DMS 273 treated with DMSO at 0.1 percent for 48 hours (cell line): ENCODE measurements around the gene FUBP1.
"Not testable (repeated sequence)": the region's sequence is repeated elsewhere in the genome, so short reads cannot be mapped to it uniquely, and the experiment has no call there.

Experiments
- DNase-seq: peaks from one replicate; lab custom pipeline; 2025; lab: John Stamatoyannopoulos, UW

Gene FUBP1, protein sequence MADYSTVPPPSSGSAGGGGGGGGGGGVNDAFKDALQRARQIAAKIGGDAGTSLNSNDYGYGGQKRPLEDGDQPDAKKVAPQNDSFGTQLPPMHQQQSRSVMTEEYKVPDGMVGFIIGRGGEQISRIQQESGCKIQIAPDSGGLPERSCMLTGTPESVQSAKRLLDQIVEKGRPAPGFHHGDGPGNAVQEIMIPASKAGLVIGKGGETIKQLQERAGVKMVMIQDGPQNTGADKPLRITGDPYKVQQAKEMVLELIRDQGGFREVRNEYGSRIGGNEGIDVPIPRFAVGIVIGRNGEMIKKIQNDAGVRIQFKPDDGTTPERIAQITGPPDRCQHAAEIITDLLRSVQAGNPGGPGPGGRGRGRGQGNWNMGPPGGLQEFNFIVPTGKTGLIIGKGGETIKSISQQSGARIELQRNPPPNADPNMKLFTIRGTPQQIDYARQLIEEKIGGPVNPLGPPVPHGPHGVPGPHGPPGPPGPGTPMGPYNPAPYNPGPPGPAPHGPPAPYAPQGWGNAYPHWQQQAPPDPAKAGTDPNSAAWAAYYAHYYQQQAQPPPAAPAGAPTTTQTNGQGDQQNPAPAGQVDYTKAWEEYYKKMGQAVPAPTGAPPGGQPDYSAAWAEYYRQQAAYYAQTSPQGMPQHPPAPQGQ

DNA sequence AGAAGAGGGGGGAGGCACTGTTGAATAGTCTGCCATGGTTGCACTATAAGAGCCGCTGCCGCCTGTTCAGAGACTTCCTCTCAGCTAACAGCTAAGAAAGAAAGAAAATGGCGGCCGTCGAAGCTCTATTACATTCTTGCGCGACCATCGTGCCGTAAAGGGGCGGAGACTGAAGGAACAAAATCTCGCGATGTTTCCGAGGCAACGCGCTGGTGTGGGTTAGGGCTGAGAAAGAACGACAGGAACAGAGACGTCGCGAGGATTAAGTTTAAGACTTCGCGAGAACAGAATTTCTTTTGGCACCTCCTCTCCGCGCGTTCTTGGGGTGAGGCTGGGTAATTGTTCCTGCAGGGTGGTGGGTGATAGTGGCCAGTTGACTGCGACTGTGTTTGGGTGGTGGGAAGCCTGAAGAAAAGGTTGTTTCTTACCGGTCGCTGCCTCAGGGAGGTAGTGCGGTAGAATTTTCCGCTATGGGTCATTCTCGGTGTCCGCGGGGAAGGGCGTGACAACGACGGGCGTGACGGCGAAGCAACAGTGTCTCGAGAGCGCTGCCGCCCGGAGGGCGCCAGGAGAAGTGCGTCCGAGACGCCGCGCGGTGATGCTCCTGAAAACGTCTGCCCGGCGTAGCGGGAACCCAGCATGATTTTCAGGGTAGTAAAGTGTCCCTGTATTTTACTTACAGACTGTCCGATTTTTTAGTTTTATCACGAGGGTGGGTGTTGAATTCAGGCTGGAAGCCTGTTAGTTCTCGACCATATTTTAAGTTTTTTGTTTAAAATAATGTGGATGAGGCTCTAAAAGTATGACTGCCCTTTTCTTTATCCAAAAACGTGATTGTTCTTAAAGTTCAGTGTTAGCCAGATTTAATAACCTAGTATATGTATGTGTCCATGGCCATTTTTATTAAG lies at the start of gene FUBP1:
FUBP1 (minus strand) TSS at position 104 of the 908 bp plus-strand sequence; CDS start at position 36, 68 bp downstream.
- peak; percentile 97 for DNase-seq

DNA sequence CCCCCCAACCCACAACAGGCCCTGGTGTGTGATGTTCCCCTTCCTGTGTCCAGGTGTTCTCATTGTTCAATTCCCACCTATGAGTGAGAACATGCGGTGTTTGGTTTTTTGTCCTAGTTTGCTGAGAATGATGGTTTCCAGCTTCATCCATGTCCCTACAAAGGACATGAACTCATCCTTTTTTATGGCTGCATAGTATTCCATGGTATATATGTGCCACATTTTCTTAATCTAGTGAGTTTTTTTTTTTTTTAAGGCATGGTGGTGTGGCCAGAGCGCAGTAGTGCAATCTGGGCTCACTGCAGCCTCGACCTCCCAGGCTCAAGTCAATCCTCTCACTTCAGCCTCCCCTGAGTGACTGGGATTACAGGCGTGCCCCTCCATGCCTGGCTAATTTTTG lies 42.3 kb upstream of the FUBP1 start:
- not testable (repeated sequence) for DNase-seq

DNA sequence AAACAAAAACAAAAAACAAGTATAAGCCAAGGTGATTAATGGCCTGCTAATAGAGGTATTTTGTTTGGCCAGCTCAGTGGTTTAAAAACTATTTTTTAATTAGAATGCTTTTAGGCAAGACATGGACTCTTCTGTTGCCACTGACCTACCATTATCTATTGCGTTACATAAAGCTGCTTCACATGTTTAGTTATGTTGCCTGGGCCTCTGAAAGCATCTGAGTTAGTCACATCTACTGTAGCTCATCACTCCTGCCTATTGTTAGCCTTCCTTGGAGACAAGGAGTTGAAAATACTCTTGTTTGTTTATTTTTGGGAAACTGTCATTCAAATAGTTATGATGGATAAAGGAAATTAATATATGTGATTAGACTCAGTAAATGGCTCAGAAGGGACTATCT lies 40.2 kb upstream of the FUBP1 start:
- no peak for DNase-seq

DNA sequence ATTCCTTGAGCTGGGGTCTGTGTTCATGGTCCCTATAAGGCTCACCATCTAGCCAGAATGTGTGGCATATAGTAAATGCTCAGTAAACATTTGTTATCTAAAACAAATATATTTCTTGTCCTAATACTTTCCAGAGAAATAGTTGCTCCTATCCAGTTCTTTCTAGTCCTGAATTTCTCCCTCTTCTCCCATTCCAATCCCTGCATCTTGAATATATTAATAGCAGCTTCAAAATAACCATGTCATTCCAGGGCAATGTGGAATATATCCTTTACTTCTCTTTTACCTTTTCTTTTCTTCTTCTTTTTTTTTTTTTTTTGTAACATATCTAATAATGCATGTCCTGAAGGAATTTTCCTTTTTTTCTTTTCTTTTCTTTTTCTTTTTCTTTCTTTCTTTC lies 36.3 kb upstream of the FUBP1 start:
- no peak for DNase-seq

DNA sequence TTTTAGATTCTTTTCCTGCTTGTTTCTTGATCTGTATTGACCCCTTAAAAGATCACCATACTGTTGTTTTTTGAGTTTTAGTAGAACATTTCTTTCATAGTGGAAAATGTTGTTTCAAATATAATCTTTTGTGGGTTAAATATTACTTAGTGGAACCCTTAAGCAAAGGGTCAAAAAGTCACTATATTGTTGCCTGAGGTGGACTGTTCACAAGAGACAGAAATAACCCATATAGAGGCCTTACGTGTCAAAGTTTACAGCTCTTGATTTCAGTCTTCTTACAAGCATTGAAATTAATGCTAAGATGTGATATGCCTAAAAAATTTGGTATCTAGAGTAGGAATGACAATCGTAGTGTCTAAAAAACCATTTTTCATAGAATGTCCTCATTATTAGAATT lies 32.2 kb upstream of the FUBP1 start:
- DNase-seq: no peak

DNA sequence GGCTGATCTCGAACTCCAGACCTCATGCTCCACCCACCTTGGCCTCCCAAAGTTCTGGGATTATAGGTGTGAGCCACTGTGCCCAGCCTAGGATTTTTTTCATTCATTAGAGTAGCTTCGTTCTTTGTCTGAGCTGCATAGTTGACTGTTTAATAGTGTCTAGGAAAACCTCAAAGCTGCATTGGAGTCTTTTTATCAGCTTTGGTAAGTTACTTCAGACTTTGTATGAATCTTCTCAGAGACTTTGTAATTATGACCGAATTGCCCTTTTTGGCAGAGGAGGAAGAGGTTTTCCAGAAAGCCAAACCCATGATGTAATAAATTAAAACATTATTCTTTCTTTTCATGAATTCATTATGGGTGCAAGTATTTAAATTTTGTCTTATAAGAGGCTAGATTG lies 31.0 kb upstream of the FUBP1 start:
- DNase-seq: no peak

DNA sequence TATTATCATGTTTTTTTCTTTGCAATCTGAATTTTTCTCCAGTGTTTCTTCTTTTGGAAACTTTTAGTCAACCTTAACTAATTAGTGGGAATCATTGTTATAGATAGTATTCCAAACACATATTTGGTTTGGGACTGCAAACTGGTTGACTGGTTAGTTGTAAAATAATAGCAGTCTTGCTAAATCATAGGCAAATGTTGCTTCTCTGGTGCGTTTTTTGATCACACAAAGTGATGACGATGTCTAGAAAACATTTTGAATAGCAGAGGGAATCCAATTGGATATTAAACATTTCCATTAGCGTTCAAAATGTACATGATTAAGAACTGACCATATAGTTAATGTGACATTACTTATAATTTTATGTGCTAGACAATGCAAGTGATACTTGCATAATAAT lies 30.4 kb upstream of the FUBP1 start:
- DNase-seq: no peak

DNA sequence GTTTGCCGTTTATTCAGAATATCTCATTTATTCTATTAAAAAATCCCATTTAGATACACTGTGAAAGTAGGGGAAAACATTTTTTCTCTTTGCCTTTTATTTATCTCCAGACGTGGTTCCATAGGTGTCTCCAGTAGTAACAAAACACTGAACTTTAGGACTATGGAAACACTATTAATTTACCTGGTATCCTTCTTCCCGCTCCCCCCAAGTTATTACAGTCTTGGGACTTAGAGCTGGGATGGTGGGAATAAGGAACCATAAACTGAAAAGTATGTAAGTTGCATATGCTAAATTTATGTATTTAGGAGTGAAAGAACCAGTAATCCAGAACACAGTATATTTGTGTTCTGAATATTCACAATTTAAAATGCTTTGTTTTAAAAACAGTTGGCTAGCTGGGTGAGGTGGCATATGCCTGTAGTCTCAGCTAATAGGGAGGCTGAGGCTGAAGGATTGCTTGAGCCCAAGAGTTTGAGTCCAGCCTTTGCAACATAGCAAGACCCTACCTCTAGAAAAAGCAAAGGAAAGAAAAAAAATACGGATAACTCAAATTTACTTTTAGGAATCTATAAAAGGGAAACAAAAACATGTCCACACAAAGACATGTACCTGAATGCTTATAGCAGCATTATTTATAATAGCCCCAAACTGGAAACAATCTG lies 28.9 kb upstream of the FUBP1 start:
- DNase-seq: no peak

DNA sequence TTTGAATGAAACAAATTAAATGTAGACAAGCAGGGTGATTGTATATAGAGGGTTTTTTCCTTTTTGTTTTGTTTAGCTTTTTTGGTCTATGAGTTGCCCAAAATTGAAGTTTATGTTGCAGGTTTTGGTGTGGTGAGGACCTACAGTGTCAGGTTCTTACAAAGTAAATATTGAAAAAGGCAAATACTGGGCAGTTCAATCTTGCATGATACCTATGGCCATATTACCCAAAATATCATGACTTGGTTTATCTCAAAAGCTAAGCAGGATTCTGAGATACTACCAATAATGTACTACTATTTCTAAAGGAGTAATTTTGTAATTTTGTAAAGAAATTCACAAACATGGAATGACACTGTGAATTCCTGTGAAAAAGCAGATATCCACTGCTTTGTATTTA lies 27.6 kb upstream of the FUBP1 start:
- no peak for DNase-seq

DNA sequence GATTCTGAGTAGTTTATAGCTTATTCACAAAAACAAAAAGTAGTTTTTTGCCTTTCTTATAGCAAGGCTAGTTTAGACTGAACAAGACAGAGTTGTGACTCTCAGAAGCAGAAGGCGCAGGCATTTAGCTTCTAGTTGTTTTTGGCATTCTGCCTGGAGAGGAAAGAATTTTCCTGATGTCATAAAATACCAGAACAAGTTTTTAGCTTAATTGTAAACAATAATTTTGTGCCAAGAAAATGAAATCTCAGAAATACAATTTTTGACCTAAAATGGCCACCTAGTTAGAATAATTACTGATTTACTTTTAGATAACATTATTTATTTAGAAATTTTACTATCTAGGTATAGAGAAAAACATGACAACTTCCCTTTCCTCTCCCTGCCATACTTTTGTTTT lies 26.9 kb upstream of the FUBP1 start:
- DNase-seq: peak; percentile 54

DNA sequence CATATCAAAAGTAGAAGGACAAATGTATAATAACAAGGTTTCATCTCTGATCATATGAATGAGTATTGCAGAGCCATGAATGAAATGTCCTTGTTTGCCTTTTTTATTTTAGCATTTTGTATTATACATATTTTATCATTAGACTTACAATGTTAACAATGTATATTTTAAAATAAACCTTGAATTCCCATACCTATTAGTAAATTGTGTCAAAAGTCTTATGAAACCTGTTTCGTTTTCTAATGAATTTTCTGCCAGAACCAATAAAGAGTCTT lies 26.5 kb upstream of the FUBP1 start:
- DNase-seq: no peak

DNA sequence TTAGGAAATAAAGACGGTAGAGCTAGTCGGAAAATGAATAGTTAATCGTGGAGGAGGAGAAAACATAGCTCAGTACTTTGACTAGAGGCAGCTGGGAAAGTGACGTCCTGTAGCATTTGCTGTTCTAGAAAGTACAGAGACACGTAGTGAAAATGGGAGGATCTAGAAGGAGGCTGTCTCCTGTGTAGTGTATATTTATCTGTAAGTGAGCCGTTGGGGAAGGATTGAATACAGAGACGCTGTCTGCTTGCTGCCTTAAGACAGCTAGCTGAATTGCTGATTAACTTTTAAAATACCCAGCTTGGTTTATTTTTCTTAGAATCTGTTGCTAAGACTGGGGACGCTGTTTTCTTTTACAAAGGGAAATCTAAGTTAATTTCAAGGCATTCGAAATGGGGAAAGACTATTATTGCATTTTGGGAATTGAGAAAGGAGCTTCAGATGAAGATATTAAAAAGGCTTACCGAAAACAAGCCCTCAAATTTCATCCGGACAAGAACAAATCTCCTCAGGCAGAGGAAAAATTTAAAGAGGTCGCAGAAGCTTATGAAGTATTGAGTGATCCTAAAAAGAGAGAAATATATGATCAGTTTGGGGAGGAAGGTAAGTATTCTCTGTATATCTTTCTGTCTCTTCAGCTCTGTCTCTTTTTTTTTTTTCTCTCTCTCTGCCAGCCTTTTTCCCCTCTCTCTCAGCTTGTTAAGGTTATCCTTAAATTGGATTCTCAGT lies 26.0 kb upstream of the FUBP1 start, which contains the start of gene DNAJB4:
DNAJB4 (plus strand) TSS at position 221 of the 729 bp plus-strand sequence; CDS start at position 393, 172 bp downstream.
- peak; percentile 98 for DNase-seq

DNA sequence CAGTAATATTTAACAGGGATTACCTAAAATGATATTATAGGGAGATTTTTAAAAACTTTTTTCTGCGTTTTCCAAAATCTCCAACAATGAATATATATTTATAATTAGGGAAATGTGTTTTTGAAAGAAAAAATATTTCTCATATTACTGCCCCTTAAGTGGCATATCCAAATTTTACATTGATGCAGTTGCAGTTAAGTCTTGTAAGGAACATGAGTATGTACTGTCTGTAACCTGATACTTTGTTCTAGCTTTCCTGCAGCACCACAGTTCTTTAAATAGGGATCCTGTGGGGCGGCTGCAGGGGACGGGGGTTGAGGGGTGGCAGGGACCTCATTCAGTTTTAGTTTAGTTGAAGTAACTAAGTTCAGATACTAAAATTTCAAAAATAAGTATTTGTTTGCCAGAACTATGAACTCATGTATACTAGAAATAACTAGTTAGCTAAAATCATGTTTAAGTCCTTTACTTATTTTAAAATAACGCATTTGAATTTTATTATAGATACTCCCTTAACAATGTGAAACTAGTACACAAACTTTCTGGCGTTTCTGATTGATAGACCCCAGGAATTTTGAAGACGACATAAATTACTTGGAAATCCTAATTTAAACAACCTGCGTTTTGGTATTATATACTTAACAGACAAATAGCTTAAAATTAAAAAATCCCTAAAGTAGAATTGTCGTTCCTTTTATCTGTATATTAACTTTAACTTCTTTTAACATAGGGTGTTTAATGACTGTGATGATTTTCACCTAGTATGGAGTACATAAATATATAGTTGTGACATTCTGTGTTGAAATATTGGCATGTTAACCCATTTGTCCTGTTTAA lies 25.2 kb upstream of the FUBP1 start:
- DNase-seq: peak; percentile 98

DNA sequence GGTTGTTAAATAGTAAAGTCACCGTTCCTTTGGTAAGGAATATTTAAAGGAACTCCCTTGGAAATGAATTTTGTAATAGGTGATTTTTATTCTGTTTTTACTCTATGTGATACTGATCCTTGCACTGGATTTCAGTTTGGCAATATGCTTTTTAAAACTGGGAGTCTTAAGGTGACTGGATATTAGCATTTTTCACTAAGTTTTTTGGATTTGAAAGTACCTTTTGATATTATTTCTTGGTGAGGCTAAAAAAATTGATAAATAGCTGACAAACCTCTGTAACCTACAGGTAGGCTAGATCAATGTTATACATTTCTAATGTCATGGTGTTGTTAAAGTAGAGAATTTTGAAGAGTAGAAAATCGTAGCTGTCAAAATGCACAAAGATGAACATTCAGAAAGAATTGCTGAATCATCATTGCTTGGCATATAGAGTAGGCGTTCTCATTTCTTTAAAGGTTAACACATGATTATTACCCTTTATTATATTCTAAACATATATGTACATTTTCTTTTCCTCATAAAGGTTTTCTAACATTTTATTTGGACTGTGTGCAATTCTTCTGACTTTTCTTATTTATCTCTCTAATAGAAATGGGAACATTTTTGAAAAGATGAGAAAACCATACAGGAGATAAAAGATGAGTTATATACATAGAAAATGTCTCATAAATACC lies 24.3 kb upstream of the FUBP1 start:
- peak; percentile 17 for DNase-seq

DNA sequence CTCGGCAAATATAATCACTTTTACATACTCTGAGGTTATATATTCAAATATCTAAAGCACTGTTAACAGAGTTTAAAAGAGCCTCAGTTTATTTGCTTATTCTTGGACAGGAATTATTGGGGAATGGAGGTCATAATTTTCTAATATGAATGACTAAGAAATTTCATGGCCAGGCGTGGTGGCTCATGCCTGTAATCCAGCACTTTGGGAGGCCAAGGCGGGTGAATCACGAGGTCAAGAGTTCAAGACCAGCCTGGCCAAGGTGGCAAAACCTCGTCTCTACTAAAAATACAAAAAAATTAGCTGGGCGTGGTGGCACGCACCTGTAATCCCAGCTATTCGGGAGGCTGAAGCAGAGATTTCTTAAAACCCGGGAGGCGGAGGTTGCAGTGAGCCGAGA lies 21.7 kb upstream of the FUBP1 start:
- not testable (repeated sequence) for DNase-seq

DNA sequence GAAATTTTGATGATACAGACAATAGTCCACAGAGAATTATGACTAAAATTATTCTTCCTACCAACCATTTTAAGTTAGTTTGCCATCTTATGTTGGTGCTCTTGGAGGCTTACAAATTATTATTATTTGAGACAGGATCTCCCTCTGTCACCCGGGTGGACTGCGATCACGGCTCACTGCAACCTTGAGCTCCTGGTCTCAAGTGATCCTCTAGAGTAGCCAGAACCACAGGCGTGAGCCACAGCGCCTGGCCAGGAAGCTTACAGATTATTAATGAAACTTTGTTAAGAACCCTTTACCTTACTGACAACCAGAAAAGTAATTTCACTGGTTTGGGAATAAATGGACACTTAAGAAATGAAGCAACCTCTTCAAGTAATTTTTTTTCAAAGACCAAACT lies 17.9 kb upstream of the FUBP1 start:
- no peak for DNase-seq

DNA sequence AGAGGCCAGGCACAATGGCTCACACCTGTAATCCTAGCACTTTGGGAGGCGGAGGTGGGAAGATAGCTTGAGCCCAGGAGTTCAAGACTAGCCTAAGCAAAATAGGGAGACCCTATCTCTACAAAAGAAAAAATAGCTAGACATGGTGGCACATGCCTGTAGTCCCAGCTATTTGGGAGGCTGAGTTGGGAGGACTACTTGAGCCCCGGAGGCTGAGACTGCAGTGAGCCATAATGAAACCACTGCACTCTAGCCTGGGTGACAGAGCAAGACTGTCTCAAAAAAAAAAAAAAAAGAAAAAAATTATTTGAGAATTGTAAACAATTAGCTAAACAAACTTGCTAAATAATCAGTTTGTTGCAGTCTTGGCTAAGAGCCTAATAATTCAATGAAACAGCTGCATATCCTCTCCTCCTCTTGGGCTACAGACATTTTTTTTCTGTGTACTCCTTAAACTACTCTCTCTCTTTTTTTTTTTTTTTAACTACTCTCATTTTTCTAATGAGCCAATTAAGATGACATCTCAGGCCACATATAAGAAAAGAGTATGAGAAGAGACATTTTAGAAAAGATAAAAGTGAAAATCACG lies 15.3 kb upstream of the FUBP1 start:
- no peak for DNase-seq

DNA sequence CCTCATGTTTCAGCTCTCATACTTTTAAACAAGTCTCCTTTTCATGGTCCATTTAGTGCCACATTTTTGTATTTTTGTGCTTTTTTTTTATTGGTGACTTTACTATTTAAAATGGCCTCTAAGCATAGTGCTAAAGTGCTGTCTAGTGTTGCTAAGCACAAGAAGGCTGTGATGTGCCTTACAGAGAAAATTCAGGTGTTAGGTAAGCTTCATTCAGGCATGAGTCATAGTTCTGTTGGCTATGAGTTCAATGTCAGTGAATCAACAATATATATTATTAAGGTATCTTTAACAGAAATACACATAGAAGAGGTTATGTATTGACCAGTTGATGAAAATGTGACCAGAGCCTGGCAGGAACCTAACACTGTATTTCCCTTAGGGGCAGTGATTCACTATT lies 12.8 kb upstream of the FUBP1 start:
- no peak for DNase-seq

DNA sequence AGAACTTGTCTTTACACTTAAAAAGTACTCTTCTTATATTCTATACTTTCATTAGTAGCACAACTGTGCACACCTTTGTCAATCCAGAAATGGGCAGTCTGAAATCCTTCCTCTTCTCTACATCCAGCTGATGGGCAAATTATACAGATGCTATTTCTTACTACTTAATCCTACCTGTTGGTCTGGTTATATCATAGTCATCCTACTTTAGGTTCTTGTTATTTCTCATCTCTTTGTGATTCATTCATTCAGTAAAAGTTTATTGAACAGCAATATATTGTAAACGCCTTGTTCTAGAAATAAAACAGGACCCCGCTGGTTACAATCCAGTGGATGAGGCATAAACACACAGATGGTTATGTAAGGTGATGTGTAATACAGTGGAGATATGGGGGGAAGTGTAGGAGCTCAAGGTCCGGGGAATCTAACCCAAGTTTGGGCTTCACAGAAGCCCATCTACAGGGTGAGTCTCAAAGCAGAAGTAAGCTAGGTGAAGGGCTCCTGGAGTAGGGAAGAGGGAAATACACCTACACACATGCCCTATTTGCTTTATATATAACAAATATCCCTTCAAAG lies 11.8 kb upstream of the FUBP1 start:
- DNase-seq: no peak
